HUES48 (cell line): ENCODE results near the gene SLC45A1.

ENCODE experiments used
- H3K27ac ChIP-seq: one replicate; pipeline ENCODE4 v1.7.0; 2013; ENCODE audit warnings: low read depth, low read length, inconsistent platforms
- H3K27me3 ChIP-seq: 2 replicates; pipeline ENCODE4 v1.6.1; 2013; ENCODE audit warnings: mild to moderate bottlenecking, low read length; ENCODE audit not compliant: control insufficient read depth, insufficient read depth
- H3K36me3 ChIP-seq: 2 replicates; pipeline ENCODE4 v1.6.1; 2013; ENCODE audit warnings: low read length; ENCODE audit not compliant: control insufficient read depth, insufficient read depth
- H3K4me1 ChIP-seq: 2 replicates; pipeline ENCODE4 v1.6.1; 2013; ENCODE audit warnings: mild to moderate bottlenecking, low read length; ENCODE audit not compliant: control insufficient read depth, insufficient read depth
- H3K4me3 ChIP-seq: 2 replicates; pipeline ENCODE4 v1.5.1; 2013; ENCODE audit warnings: mild to moderate bottlenecking, low read depth, low read length
- H3K9ac ChIP-seq: 2 replicates; pipeline ENCODE4 v1.6.1; 2013; ENCODE audit warnings: mild to moderate bottlenecking, low read depth, low read length, moderate library complexity
- H3K9me3 ChIP-seq: 2 replicates; pipeline ENCODE4 v1.6.1; 2013; ENCODE audit warnings: low read length; ENCODE audit not compliant: control insufficient read depth, insufficient read depth

SLC45A1 gene

GRCh38 chr1:8339203-8339600 is 21.3 kb downstream of the SLC45A1 start:
- no peaks in the 10 kb centered on the region for H3K4me1 ChIP-seq
- H3K4me3 ChIP-seq = no peak overlapping the region
- H3K9ac ChIP-seq = no peak overlapping the region
- no peaks in the 10 kb centered on the region for H3K9me3 ChIP-seq
- H3K36me3 ChIP-seq = no peaks in the 10 kb centered on the region
- no peaks in the 10 kb centered on the region for H3K27me3 ChIP-seq
- no peak overlapping the region for H3K27ac ChIP-seq

- no peak overlapping the region for H3K9ac ChIP-seq
- no peaks in the 10 kb centered on the region for H3K4me1 ChIP-seq
- H3K27me3 ChIP-seq = no peaks in the 10 kb centered on the region
- no peaks in the 10 kb centered on the region for H3K9me3 ChIP-seq
- no peak overlapping the region for H3K27ac ChIP-seq
- H3K36me3 ChIP-seq = no peaks in the 10 kb centered on the region
- H3K4me3 ChIP-seq = no peak overlapping the region
Measured at GRCh38 chr1:8340448-8340847, 22.5 kb downstream of the SLC45A1 start.

GRCh38 chr1:8342325-8342724 is 24.4 kb downstream of the SLC45A1 start:
- Histone ChIP-seq H3K4me1 (no peaks in the 10 kb centered on the region), H3K27ac (no peak overlapping the region), H3K36me3 (no peaks in the 10 kb centered on the region), H3K9me3 (no peaks in the 10 kb centered on the region), H3K9ac (no peak overlapping the region), H3K27me3 (no peaks in the 10 kb centered on the region), H3K4me3 (no peak overlapping the region)

GRCh38 chr1:8343044-8343443 is 25.1 kb downstream of the SLC45A1 start:
- Histone ChIP-seq H3K9me3 (no peaks in the 10 kb centered on the region), H3K9ac (no peak overlapping the region), H3K36me3 (no peaks in the 10 kb centered on the region), H3K4me3 (no peak overlapping the region), H3K4me1 (peaks cover 3% of the 10 kb centered on the region; the same call in 1 of the 2 replicates), H3K27ac (no peak overlapping the region), H3K27me3 (no peaks in the 10 kb centered on the region)

- Histone ChIP-seq H3K9me3 (no peaks in the 10 kb centered on the region), H3K27ac (no peak overlapping the region), H3K4me3 (no peak overlapping the region), H3K9ac (no peak overlapping the region), H3K36me3 (no peaks in the 10 kb centered on the region), H3K27me3 (no peaks in the 10 kb centered on the region), H3K4me1 (peaks cover 3% of the 10 kb centered on the region; the same call in 1 of the 2 replicates)
Measured at GRCh38 chr1:8343464-8344001, 25.6 kb downstream of the SLC45A1 start.

GRCh38 chr1:8344893-8345507 is 27.1 kb downstream of the SLC45A1 start:
- H3K27ac ChIP-seq = no peak overlapping the region
- no peak overlapping the region for H3K4me3 ChIP-seq
- no peak overlapping the region for H3K9ac ChIP-seq
- no peaks in the 10 kb centered on the region for H3K36me3 ChIP-seq
- H3K27me3 ChIP-seq = no peaks in the 10 kb centered on the region
- H3K4me1 ChIP-seq = peaks cover 3% of the 10 kb centered on the region; the same call in 1 of the 2 replicates
- no peaks in the 10 kb centered on the region for H3K9me3 ChIP-seq

- Histone ChIP-seq H3K9ac (no peak overlapping the region), H3K27ac (no peak overlapping the region), H3K4me1 (peaks cover 3% of the 10 kb centered on the region; the same call in 1 of the 2 replicates), H3K27me3 (no peaks in the 10 kb centered on the region), H3K36me3 (no peaks in the 10 kb centered on the region), H3K9me3 (no peaks in the 10 kb centered on the region), H3K4me3 (no peak overlapping the region)
Measured at GRCh38 chr1:8345621-8346415, 27.9 kb downstream of the SLC45A1 start.

- Histone ChIP-seq H3K27ac (no peak overlapping the region), H3K9me3 (no peaks in the 10 kb centered on the region), H3K36me3 (peaks cover 4% of the 10 kb centered on the region; the same call in 1 of the 2 replicates), H3K4me1 (peaks cover 7% of the 10 kb centered on the region; the same call in 1 of the 2 replicates), H3K27me3 (no peaks in the 10 kb centered on the region), H3K9ac (no peak overlapping the region), H3K4me3 (no peak overlapping the region)
Measured at GRCh38 chr1:8347635-8348034, 29.7 kb downstream of the SLC45A1 start.

- H3K36me3 ChIP-seq = peaks cover 9% of the 10 kb centered on the region; the same call in 1 of the 2 replicates
- peaks cover 7% of the 10 kb centered on the region; the same call in 1 of the 2 replicates for H3K4me1 ChIP-seq
- no peaks in the 10 kb centered on the region for H3K9me3 ChIP-seq
- no peaks in the 10 kb centered on the region for H3K27me3 ChIP-seq
- no peak overlapping the region for H3K9ac ChIP-seq
- H3K27ac ChIP-seq = no peak overlapping the region
- no peak overlapping the region for H3K4me3 ChIP-seq
Measured at GRCh38 chr1:8348047-8348776, 30.3 kb downstream of the SLC45A1 start.

GRCh38 chr1:8348777-8349472 is 31.0 kb downstream of the SLC45A1 start:
- Histone ChIP-seq H3K4me3 (no peak overlapping the region), H3K27me3 (no peaks in the 10 kb centered on the region), H3K27ac (no peak overlapping the region), H3K4me1 (peaks cover 7% of the 10 kb centered on the region; the same call in 1 of the 2 replicates), H3K9ac (no peak overlapping the region), H3K36me3 (peaks cover 17% of the 10 kb centered on the region), H3K9me3 (no peaks in the 10 kb centered on the region)
